ENCODE results near the gene PCGF3. TPM values are rescaled to one million over a fixed set of nuclear protein-coding genes. Genes with fewer than 3 reads are reported as not detected.
A peak's percentile ranks its signal among the peaks of the same experiment; 100 is the strongest.

The PCGF3 gene
- total RNA-seq, 4 donors from 2014 or later, result 14.5 to 31.9 (median 21.6) TPM

- peaks cover 0 to 53% of the 10 kb centered on the region in 2 donors for H3K36me3 ChIP-seq
- no peak for ATAC-seq
- intact Hi-C loops (cut with DNase I; ENCODE audit: low total_unique reads), result no loop called here
- H3K4me3 ChIP-seq, result no peak overlapping the region
- peaks cover 4% of the 10 kb centered on the region in 2 donors for H3K4me1 ChIP-seq
- no peak for TF ChIP-seq CTCF (IDR thresholded peaks at IDR 0.05 in 4 of 5, conservative IDR thresholded peaks at IDR 0.05 in 1 of 5)
- no peak for TF ChIP-seq POLR2A (IDR thresholded peaks at IDR 0.05)
- peak overlapping the region in 1 of 4 donors; percentile 42 for H3K27ac ChIP-seq
- H3K27me3 ChIP-seq, result no peaks in the 10 kb centered on the region
- in situ Hi-C loops (cut with MboI; ENCODE audit: low sequenced_read_pairs in 4 of 4), result no loop called here
- no peak for DNase-seq
- H3K9me3 ChIP-seq, result no peaks in the 10 kb centered on the region
Observed at GRCh38 chr4:766559-767283, 61.1 kb downstream of the PCGF3 start.

GRCh38 chr4:768076-768475 lies 62.4 kb downstream of the PCGF3 start:
- no peak overlapping the region for H3K27ac ChIP-seq
- no peak overlapping the region for H3K4me3 ChIP-seq
- no peak for ATAC-seq
- no peak for DNase-seq
- H3K9me3 ChIP-seq, result no peaks in the 10 kb centered on the region
- peaks cover 14 to 17% of the 10 kb centered on the region in 2 donors for H3K4me1 ChIP-seq
- no peak for TF ChIP-seq POLR2A (IDR thresholded peaks at IDR 0.05)
- TF ChIP-seq CTCF (IDR thresholded peaks at IDR 0.05 in 4 of 5, conservative IDR thresholded peaks at IDR 0.05 in 1 of 5), result no peak
- H3K27me3 ChIP-seq, result no peaks in the 10 kb centered on the region
- H3K36me3 ChIP-seq, result peaks cover 0 to 43% of the 10 kb centered on the region in 2 donors
- intact Hi-C loops (cut with DNase I; ENCODE audit: low total_unique reads), result no loop called here
- in situ Hi-C loops (cut with MboI; ENCODE audit: low sequenced_read_pairs in 4 of 4), result no loop called here

- Histone ChIP-seq H3K27ac (no peak overlapping the region), H3K36me3 (peaks cover 0 to 34% of the 10 kb centered on the region in 2 donors), H3K9me3 (no peaks in the 10 kb centered on the region), H3K27me3 (no peaks in the 10 kb centered on the region), H3K4me1 (peaks cover 22 to 25% of the 10 kb centered on the region in 2 donors), H3K4me3 (no peak overlapping the region)
- DNase-seq (no peak), ATAC-seq (no peak)
- intact Hi-C loops (cut with DNase I; ENCODE audit: low total_unique reads), result no loop called here
- in situ Hi-C loops (cut with MboI; ENCODE audit: low sequenced_read_pairs in 4 of 4), result no loop called here
- TF ChIP-seq POLR2A (IDR thresholded peaks at IDR 0.05) (no peak), CTCF (IDR thresholded peaks at IDR 0.05 in 4 of 5, conservative IDR thresholded peaks at IDR 0.05 in 1 of 5) (no peak)
Observed at GRCh38 chr4:768995-769394, 63.4 kb downstream of the PCGF3 start.

GRCh38 chr4:769511-769910 lies 63.9 kb downstream of the PCGF3 start:
- intact Hi-C loops (cut with DNase I; ENCODE audit: low total_unique reads), result no loop called here
- Histone ChIP-seq H3K4me1 (peaks cover 22 to 25% of the 10 kb centered on the region in 2 donors), H3K27ac (no peak overlapping the region)

More at GRCh38 chr4:769511-769910, 63.9 kb downstream of the PCGF3 start:
- no peak overlapping the region for H3K4me3 ChIP-seq
- in situ Hi-C loops (cut with MboI; ENCODE audit: low sequenced_read_pairs in 4 of 4), result no loop called here
- TF ChIP-seq CTCF (IDR thresholded peaks at IDR 0.05 in 4 of 5, conservative IDR thresholded peaks at IDR 0.05 in 1 of 5) (no peak), POLR2A (IDR thresholded peaks at IDR 0.05) (no peak)
- DNase-seq (no peak), ATAC-seq (no peak)
- H3K36me3 ChIP-seq, result peaks cover 0 to 33% of the 10 kb centered on the region in 2 donors
- H3K27me3 ChIP-seq, result no peaks in the 10 kb centered on the region
- no peaks in the 10 kb centered on the region for H3K9me3 ChIP-seq

Data from gastrocnemius medialis (tissue), 4 donors.